ENCODE data around the gene GFOD1. TPM values are rescaled to one million over a fixed set of nuclear protein-coding genes. Genes with fewer than 3 reads are reported as not detected.

Gene GFOD1
- total and polyA plus RNA-seq, 2 of the 4 experiments (the other 2 are of a cell fraction), result 1.8 to 3.4 TPM

- Histone ChIP-seq H2AK9ac (replicated peaks; ENCODE audit: low read depth, low read length, poor library complexity) (no peak overlapping the region), H3K4me1 (ENCODE audit: control insufficient read depth, insufficient read depth, low read length) (peaks cover 3% of the 10 kb centered on the region; the same call in 1 of the 2 replicates), H4K91ac (ENCODE audit: insufficient read depth, low read depth, low read length) (no peak overlapping the region), H3K27ac (ENCODE audit: insufficient read depth, low read length) (no peak overlapping the region), H4K5ac (ENCODE audit: low read depth, low read length) (no peak overlapping the region), H3K23ac (ENCODE audit: low read depth, low read length) (no peak overlapping the region), H3K27me3 (ENCODE audit: control insufficient read depth, insufficient read depth, low read length) (no peaks in the 10 kb centered on the region), H4K20me1 (ENCODE audit: insufficient read depth, low read length) (no peaks in the 10 kb centered on the region), H3K9me3 (ENCODE audit: control insufficient read depth, insufficient read depth, low read length) (peaks cover 4% of the 10 kb centered on the region), H3K56ac (ENCODE audit: extremely low read depth, insufficient read depth, low read length) (no peak overlapping the region), H3K4me3 (ENCODE audit: insufficient read depth, low read depth, low read length) (no peak overlapping the region), H3K9ac (ENCODE audit: low read depth, low read length) (no peak overlapping the region), H3K9me1 (ENCODE audit: insufficient read depth, low read length) (peaks cover 5% of the 10 kb centered on the region; the same call in 1 of the 2 replicates), H4K8ac (ENCODE audit: low read depth in 2 of 2, low read length in 2 of 2) (no peak overlapping the region), H2AK5ac (ENCODE audit: low read depth, low read length) (no peak overlapping the region), H3K79me1 (ENCODE audit: low read depth in 1 of 2, low read length in 2 of 2) (peaks cover 7 to 31% of the 10 kb centered on the region in 2 experiments; a peak in 2 of 4 replicates), H2BK15ac (ENCODE audit: low read depth, low read length) (no peak overlapping the region), H3K4me2 (ENCODE audit: low read depth, low read length) (no peak overlapping the region), H2AFZ (replicated peaks; ENCODE audit: low read length, poor library complexity) (no peak overlapping the region), H3K36me3 (ENCODE audit: control insufficient read depth, insufficient read depth, low read length) (no peaks in the 10 kb centered on the region), H2BK20ac (ENCODE audit: low read depth, low read length) (no peak overlapping the region), H2BK120ac (ENCODE audit: low read depth, low read length) (no peak overlapping the region), H3K14ac (replicated peaks; ENCODE audit: low read depth, low read length) (no peak overlapping the region), H2BK5ac (ENCODE audit: low read depth, low read length, poor library complexity, severe bottlenecking) (no peak overlapping the region), H3K4ac (ENCODE audit: low read depth, low read length) (no peak overlapping the region), H3K18ac (ENCODE audit: low read depth, low read length) (no peak overlapping the region)
- intact Hi-C loops (cut with micrococcal nuclease), result no loop called here
- ChIA-PET CTCF (no interaction called here), POLR2A (ENCODE audit: unreplicated experiment) (interaction anchor here (0.6 kb wide), 1 partner anchor 17 kb away, joined by 3 read pairs; no protein-coding TSS in a partner anchor)
- in situ Hi-C loops (cut with MboI; ENCODE audit: low sequenced_read_pairs), result no loop called here
- WGBS, 2 experiments (ENCODE audit: extremely low coverage in 2 of 2, insufficient read length in 1 of 2), result 69% methylated on average over 2 of the region's 10 CpGs; no CpG with 5 or more reads in 1 of the 2 experiments
- TF ChIP-seq CEBPB (IDR thresholded peaks at IDR 0.05; ENCODE audit: low read depth, low read length) (no peak), NFE2L2 (IDR thresholded peaks at IDR 0.05; ENCODE audit: low read depth, low read length) (no peak), ELK1 (IDR thresholded peaks at IDR 0.05; ENCODE audit: borderline replicate concordance, low read depth, low read length) (no peak), CHD1 (IDR thresholded peaks at IDR 0.05; ENCODE audit: low read depth, low read length) (no peak), RCOR1 (IDR thresholded peaks at IDR 0.05; ENCODE audit: insufficient replicate concordance, low read length) (no peak), USF2 (IDR thresholded peaks at IDR 0.05; ENCODE audit: low read depth, low read length) (no peak), RAD21 (IDR thresholded peaks at IDR 0.05; ENCODE audit: low read length) (no peak), MAZ (IDR thresholded peaks at IDR 0.05; ENCODE audit: borderline replicate concordance, low read depth, low read length) (no peak), RFX5 (IDR thresholded peaks at IDR 0.05; ENCODE audit: low read depth, low read length) (no peak), POLR2A (IDR thresholded peaks at IDR 0.05; ENCODE audit: low read depth, low read length) (no peak), FOS (IDR thresholded peaks at IDR 0.05; ENCODE audit: low read depth, low read length) (no peak), MAFK (IDR thresholded peaks at IDR 0.05; ENCODE audit: low read depth, low read length) (no peak)
- no peak for ATAC-seq (ENCODE audit: low read depth)
- no TSS peak for BruUV-seq (replicated peaks)
- dilution Hi-C loops (cut with HindIII; ENCODE audit: low sequenced_read_pairs, unreplicated experiment), result no loop called here
- DNase-seq, result no peak
Observed at GRCh38 chr6:13470238-13471140, 16.9 kb downstream of the GFOD1 start.
